T1000 (cell line): Measurements from ENCODE around the gene RLF.
"Not testable (repeated sequence)": the region's sequence is repeated elsewhere in the genome, so short reads cannot be mapped to it uniquely, and the experiment has no call there.

ENCODE experiments used
- DNase-seq: peaks from one replicate; lab custom pipeline; 2025; ENCODE audit warnings: mixed read lengths; lab: John Stamatoyannopoulos, UW

RLF gene

GRCh38 chr1:40171036-40171435 lies 9.8 kb downstream of the RLF start:
- no peak for DNase-seq

DNA sequence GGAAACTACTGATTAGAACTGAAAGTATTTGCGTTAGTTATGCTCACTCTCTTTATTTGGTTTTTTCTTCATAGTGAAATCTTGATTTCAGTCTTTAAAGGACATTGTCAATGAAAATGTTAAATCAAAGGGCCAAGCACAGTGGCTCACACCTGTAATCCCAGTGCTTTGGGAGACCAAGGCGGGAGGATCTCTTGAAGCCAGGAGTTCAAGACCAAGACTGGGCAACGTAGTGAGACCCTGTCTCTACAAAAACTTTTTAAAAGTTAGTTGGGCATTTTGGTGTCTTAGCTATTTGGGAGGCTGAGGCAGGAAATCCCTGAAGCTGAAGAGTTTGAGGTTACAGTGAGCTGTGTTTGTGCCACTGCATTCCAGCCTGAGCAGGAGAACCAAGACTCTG lies 13.6 kb downstream of the RLF start:
- DNase-seq: no peak

DNA sequence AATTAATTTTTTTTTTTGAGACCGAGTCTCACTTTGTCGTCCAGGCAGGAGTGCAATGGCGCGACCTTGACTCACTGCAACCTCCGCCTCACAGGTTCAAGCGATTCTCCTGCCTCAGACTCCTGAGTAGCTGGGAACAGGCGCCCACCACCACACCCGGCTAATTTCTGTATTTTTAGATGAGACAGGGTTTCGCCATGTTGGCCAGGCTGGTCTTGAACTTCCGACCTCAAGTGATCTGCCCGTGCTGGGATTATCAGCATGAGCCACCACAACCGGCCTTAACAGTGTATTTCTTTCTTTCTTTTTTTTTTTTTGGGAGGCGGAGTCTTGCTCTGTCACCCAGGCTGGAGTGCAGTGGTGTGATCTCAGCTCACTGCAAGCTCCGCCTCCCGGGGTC lies 15.8 kb downstream of the RLF start:
- not testable (repeated sequence) for DNase-seq

GRCh38 chr1:40178200-40178599 lies 17.0 kb downstream of the RLF start:
- no peak for DNase-seq

GRCh38 chr1:40179496-40180089 lies 18.4 kb downstream of the RLF start:
- DNase-seq: no peak

- no peak for DNase-seq
These were observed 22.0 kb downstream of the RLF start for GRCh38 chr1:40183055-40183710.

GRCh38 chr1:40184193-40184592 lies 23.0 kb downstream of the RLF start:
- no peak for DNase-seq

DNA sequence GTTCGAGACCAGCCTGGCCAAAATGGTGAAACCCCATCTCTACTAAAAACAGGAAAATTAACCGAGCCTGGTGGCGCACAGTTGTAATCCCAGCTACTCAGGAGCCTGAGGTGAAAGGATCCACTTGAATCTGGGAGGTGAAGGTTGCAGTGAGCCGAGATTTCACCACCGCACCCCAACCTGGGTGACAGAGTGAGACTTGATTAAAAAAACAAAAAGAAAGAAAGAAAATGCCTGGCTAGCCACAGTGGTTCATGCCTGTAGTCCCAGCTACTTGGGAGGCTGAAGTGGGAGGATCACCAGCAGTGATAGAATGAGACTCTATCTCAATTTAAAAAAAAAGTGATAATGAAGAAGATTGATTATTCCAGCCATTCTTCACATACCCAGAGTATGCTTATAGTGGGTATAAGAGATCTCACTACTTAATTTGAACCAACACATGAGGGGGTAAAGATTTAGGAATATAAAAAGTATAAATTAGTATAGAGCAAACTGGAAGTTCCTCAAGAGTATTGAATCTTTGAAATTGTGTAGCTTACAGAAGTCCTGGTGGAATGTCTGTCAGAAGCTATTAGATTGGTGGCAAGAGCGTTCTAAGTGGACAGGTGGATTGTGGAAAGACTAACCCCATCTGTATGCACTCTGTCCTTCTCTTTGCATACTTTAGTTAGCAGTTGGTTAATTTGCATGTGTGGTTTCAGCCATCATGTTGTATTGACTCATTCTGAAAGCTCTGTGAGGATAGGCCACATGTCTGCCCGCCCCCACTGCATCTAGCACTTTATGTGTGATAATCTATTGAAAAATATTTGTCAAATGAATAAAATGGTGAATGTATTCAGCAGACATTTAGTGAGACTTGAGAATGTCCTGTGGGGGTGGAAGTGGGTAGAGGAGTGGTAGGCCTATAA lies 25.0 kb downstream of the RLF start:
- no peak for DNase-seq

DNA sequence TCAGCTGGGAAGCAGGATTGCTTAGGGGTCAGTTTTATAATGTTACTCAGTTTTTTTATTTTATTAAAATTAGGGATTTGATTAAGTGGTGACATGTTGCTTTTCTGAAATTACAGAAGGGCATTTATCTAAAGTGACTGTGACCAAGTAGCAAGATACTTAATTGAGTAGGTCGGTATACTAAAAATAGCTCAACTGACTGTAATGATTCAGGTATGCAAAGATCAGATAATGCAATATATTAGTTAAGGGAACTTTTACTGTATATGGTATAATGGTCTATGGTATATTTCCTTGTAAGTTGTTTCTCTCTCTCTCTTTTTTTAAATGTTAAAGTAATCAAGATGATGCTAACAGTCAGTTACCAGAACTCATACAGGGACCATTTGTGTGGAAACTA lies 26.2 kb downstream of the RLF start:
- DNase-seq: no peak

DNA sequence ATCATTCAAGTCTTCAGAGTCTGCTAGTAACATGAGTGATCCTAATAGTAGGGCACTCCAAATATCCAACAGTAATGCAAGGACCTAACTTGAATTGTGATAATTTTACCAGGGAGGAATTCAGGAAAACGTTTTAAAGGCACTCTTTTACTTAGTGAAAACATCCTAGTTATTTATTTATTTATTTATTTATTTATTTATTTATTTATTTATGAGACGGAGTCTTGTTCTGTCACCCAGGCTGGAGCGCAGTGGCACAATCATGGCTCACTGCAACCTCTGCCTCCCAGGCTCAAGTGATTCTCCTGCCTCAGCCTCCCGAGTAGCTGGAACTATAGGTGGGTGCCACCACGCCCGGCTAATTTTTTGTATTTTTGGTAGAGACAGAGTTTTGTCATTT lies 33.5 kb downstream of the RLF start:
- DNase-seq: not testable (repeated sequence)

GRCh38 chr1:40197656-40198055 lies 36.5 kb downstream of the RLF start:
- DNase-seq: no peak

DNA sequence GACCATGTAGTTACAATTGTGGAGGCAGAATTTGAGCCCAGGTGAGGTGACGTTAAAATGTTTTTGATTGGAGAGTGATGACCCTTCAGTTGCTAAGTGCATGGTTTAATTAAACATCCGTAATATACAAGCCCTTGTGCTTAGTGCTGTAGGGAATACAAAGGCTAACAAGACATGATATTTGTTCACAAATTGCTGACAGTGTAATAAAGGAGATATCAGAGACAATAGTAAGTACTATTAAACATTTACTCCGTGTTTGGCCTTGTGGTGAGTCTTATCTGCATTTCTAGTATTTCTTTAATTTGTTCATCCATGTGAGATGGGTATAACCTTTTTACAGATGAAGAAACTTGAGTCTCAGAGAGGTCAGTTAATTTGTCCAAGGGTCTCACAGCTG lies 37.9 kb downstream of the RLF start:
- DNase-seq: no peak

- DNase-seq: no peak
These were observed 43.7 kb downstream of the RLF start for GRCh38 chr1:40204856-40205255.

DNA sequence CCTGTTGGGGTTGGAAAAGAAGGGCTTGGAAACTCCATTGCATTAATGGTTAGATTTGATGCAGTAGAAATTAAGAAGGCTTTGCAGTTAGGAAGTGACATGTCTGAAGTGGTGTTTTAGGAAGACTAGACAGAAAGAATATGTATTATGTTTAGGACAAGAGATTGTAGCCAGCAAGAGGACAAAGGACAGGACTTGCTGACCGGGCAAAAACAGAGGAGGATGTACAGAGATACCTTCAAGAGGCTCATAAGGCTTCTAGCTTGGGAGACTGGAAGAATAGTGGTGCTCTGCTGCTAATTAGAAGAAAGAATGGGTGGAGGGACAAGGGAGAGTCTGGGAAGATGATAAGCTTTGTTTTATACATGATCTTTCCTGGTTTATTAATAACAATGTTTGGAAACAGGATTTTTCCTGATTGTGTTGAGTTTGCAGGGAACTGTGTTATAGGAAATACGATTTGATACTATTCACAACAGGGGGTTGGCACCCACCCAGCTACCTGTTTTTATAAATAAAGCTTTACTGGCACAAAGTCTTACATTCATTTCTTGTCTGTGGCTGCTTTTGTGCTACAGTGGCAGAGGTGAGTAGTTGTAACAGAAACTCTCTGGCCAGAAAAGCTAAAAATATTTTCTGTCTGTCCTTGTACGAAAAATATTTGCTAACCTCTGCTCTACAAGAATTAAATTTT lies 49.5 kb downstream of the RLF start:
- DNase-seq: no peak

DNA sequence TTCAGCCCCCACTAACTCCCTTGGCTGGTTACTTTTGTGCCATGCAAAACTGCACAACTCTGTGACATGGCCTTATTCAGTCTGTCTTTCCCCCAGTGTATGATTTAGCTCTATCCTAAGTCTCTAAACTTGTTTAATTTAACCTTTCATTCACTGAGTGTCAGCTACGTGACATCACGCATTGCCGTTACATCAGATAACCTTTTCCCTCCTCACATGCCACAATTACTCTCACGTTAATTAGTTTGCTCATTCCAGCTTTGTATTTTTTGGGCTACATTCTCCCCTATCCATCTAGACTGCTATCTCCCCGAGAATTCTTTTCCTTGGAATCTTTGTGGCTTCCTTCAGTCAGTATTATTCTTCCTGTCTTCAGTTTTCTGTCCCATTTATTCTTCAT lies 57.1 kb downstream of the RLF start:
- no peak for DNase-seq

DNA sequence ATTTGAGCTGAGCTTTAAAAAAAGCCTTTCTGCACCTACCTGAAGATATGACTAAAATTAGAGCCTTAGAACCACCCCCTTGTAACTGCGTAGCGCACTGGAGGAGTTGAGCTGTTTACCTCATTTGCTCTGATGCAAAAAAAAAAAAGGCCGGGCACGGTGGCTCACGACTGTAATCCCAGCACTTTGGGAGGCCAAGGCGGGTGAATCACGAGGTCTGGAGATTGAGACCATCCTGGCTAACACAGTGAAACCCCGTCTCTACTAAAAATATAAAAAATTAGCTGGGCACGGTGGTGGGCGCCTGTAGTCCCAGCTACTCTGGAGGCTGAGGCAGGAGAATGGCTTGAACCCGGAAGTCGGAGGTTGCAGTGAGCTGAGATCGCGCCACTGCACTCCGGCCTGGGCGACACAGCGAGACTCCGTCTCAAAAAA lies 60.3 kb downstream of the RLF start:
- not testable (repeated sequence) for DNase-seq

GRCh38 chr1:40221977-40222772 lies 61.0 kb downstream of the RLF start:
- DNase-seq: no peak

DNA sequence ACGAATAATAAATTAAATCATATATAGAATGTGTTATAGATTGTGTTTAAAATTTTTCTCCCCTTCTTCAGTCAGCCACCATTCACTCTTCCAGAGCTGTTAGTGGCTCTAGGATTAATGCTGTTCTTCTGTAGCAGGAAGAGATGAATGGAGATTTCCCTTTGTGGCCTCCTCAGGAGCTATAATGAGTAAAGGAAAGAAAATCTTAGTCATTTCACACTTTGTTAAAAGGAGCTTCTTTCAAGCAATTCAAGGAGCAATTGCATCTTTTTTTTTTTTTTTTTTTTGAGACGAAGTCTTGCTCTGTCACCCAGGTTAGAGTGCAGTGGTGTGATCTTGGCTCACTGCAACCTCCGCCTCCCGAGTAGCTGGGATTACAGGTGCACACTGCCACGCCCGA lies 62.9 kb downstream of the RLF start:
- no peak for DNase-seq

GRCh38 chr1:40226192-40226591 lies 65.0 kb downstream of the RLF start:
- DNase-seq: no peak

DNA sequence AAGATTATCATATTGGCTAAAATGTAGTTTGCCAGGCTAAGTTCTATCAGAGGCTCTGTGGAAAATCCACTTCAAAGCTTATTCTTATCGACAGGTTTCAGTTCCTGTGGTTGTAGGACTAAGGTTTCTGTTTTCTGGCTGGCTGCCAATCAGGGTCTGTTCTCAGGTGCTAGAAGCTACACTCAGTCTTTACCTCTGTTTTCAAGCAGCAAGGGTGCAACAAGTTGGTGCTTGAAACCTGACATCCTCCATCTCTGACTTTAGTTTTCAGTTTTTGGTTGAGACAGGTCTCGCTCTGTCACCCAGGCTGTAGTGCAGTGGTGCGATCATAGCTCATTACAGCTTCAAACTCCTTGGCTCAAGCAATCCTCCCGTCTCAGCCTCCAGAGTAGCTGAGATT lies 71.3 kb downstream of the RLF start:
- no peak for DNase-seq

DNA sequence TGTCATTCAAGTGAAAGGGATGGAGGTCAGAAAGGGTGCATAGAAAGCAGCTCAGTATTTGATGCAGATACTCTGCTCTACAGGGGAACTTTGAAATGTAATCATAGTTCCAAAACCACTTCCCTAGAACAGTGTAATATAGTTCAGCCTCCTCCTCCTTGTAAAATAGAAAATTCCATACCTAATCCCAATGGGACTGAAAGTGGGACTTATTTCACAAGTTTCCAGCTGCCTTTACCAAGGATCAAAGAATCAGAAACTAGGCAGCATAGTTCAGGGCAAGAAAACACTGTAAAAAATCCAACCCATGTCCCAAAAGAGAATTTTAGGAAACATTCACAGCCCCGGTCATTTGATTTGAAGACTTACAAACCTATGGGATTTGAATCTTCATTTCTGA lies 78.4 kb downstream of the RLF start:
- no peak for DNase-seq

- DNase-seq: no peak
These were observed 79.2 kb downstream of the RLF start for GRCh38 chr1:40240390-40240789.
